Measurements from ENCODE around the gene TUBA4B. TPM values are rescaled to one million over a fixed set of nuclear protein-coding genes. Genes with fewer than 3 reads are reported as not detected.

The TUBA4B gene
- polyA plus RNA-seq, 1 experiment, result not detected

DNA sequence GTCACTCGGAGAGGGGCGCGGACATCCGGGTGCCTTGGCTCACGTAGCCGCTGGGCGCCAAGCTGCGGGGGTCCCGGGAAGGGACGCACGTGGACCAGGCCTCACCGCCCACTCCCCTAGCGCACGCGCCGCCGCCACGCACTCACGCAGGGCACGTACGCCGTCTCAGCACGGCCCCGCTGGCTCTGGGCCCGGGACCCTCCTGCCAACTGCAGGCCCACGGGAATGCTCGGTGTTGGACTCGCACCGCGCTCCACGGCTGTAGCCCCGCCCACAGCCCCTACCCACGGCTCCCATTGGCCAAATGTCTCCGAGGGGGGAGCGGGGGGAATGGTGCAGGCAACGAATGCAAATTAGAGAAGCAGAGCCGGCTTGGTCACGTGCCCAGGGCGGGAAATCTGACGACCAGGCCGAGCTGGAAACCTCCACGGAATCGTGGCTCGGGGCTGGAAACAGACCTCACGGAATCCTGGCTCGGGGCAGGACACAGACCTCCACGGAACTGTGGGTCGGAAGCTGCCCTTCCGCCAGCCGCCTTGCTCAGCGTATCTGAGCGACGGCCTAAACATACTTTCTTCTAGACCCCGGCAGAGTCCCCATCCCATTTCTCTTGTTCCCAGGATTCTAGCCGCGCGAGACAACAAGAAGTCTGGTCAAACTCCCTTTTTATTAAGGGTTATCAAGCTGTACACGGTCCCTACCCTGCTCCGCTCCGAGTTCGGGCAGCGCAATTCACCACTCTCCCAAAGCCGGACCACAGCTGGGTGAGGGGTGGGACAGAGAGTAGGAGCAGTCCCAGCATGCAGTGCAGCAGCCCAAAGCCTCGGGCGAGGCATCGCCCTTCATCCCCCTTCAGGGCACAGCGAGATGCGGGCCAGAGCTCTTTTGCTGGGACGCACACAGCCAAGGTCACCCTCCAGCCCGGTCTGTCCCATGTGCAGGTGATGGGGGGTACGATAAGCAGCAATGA, 34.0 kb upstream of the TUBA4B start, which contains the start of gene ABCB6:
ABCB6 (minus strand) TSS at position 227 of the 970 bp plus-strand sequence. CDS start 285 bp downstream, outside the sequence.
- Histone ChIP-seq H3K4me3 (ENCODE audit: low read depth, low read length) (peak within 1 kb of the TSS; percentile 43), H3K36me3 (ENCODE audit: control insufficient read depth, insufficient read depth, low read length) (peaks cover 42% of the 10 kb centered on the region), H3K27me3 (ENCODE audit: control insufficient read depth, insufficient read depth, low read length) (no peaks in the 10 kb centered on the region)
- DNase-seq (ENCODE audit: low read depth), result peak; percentile 54
- CTCF ChIA-PET, result interaction anchor here (0.7 to 2.3 kb wide), 10 partner anchors 9 to 1662 kb away, joined by 3 to 13 read pairs (median 3); partner anchors contain the start of genes DNAJB2 and NHEJ1
- TF ChIP-seq, protein P1, sequence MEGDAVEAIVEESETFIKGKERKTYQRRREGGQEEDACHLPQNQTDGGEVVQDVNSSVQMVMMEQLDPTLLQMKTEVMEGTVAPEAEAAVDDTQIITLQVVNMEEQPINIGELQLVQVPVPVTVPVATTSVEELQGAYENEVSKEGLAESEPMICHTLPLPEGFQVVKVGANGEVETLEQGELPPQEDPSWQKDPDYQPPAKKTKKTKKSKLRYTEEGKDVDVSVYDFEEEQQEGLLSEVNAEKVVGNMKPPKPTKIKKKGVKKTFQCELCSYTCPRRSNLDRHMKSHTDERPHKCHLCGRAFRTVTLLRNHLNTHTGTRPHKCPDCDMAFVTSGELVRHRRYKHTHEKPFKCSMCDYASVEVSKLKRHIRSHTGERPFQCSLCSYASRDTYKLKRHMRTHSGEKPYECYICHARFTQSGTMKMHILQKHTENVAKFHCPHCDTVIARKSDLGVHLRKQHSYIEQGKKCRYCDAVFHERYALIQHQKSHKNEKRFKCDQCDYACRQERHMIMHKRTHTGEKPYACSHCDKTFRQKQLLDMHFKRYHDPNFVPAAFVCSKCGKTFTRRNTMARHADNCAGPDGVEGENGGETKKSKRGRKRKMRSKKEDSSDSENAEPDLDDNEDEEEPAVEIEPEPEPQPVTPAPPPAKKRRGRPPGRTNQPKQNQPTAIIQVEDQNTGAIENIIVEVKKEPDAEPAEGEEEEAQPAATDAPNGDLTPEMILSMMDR (IDR thresholded peaks at IDR 0.05; ENCODE audit: insufficient read depth, low read depth, low read length), result no peak
- POLR2A ChIA-PET, result interaction anchor here (0.8 kb wide), 1 partner anchor 12 kb away, joined by 3 read pairs; the partner anchor contains the start of gene ZFAND2B

DNA sequence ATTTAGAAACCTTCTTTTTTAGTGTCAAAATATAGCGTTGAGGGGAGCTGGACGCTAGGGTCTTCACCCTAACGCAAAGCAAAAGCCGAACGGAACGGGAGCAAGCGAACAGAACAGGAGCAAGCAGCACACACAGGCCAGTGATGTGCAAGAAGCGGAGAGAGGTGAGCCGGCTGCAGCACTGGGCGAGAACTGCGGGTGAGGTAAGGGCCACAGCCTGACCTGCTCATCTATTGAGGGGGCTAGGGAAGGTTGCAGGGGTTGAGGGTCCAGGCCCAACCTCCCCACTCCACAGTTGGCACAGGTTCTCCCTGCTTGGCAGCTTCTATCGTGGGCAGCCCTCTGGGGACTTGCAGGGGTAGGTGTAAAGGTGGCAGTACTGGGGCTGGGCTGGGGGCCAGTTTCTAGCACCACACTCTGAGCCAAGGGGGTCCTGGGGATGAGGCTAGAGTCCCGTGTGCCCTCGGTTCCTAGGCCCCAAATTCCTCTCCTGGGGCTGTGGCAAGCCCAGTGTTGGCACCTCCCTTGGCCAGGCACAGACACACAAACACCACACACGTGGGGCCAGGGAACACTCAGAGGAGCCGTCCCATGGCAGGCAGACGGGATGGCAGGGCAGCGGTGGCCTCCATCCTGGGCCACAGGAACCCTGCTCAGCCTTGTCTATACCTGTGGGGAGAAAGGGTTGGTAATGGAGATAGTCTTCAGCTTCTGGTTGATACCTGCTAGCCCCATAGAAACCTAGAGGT, 33.1 kb upstream of the TUBA4B start:
- Histone ChIP-seq H3K36me3 (ENCODE audit: control insufficient read depth, insufficient read depth, low read length) (peaks cover 47% of the 10 kb centered on the region), H3K27me3 (ENCODE audit: control insufficient read depth, insufficient read depth, low read length) (no peaks in the 10 kb centered on the region), H3K4me3 (ENCODE audit: low read depth, low read length) (no peak overlapping the region)
- no peak for DNase-seq (ENCODE audit: low read depth)
- TF ChIP-seq, protein P1 (IDR thresholded peaks at IDR 0.05; ENCODE audit: insufficient read depth, low read depth, low read length), result no peak
- ChIA-PET POLR2A (no interaction called here), CTCF (interaction anchor here (1.1 to 2.3 kb wide), 4 partner anchors 58 to 79 kb away, joined by 3 to 15 read pairs (median 5); no protein-coding TSS in a partner anchor)

DNA sequence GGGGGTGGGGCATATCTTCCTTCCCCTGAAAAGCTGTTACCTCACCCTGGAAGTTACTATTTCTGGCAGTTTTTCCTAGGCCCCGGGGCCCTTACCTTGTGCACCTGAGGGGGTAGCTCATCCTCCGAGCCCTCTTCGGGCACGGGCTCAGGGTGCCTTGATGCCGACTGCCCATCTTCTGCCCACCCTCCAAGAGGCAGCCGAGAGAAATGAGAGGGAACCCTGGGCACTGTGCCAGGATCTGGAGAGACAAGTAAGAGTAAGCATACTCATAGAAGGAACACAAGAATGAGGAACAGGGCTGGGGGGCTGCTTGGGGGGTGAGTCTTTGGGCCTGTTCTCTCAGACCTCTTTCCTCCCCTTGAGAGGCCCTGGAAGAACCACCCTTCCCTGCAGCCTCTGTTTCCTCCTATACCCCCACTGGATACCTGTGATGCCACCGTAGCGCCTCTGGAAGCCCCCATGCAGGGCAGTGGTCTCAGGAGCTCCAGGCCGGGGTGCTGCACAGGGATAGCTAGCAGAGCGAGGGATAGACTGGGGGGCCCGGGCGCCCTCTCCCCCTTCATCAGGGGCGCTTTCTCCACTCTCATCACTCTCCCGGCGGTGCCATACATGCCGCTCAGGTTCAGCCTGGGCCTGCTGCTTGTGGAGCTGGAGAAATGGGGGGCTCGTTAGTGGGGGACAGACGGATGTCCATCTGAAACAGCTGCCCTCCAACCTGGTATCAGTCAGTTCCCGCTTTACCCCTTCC, 32.2 kb upstream of the TUBA4B start:
- H3K27me3 ChIP-seq (ENCODE audit: control insufficient read depth, insufficient read depth, low read length), result no peaks in the 10 kb centered on the region
- TF ChIP-seq, protein P1 (IDR thresholded peaks at IDR 0.05; ENCODE audit: insufficient read depth, low read depth, low read length), result no peak
- POLR2A ChIA-PET, result no interaction called here
- H3K36me3 ChIP-seq (ENCODE audit: control insufficient read depth, insufficient read depth, low read length), result peaks cover 51% of the 10 kb centered on the region
- no peak overlapping the region for H3K4me3 ChIP-seq (ENCODE audit: low read depth, low read length)
- CTCF ChIA-PET, result interaction anchor here (2.2 to 2.3 kb wide), 2 partner anchors 74 to 78 kb away, joined by 7 to 15 read pairs; no protein-coding TSS in a partner anchor
- no peak for DNase-seq (ENCODE audit: low read depth)

DNA sequence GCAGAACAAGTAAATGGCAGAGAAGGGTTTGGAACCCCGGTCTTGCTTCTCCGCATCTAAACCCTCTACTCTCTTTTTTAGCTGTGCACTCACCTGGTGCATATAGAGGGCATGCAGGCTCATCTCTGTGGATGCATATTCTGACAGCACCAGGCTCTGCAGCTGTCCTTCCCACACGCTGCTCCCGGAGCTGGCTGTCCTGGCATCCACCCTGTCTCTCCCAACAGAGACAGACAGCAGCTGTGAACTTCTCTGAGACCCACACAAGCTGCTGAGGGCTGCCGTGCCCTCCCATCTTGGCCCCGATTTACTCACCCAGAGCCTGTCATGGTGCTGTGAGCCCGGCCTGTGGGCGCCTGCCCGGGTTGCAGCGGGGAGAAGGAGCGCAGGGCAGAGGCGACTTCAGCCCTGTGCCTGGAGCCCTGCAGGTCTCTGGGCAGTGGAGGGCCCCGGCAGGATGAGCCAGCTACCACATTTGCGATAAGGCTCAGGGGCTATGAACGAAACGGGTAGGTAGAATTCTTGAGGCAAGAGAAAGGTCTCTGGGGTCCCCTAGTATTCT, 31.0 kb upstream of the TUBA4B start:
- POLR2A ChIA-PET, result no interaction called here
- CTCF ChIA-PET, result interaction anchor here (2.2 kb wide), 1 partner anchor 73 kb away, joined by 15 read pairs; no protein-coding TSS in a partner anchor

More for the DNA sequence above, 31.0 kb upstream of the TUBA4B start:
- Histone ChIP-seq H3K4me3 (ENCODE audit: low read depth, low read length) (no peak overlapping the region), H3K27me3 (ENCODE audit: control insufficient read depth, insufficient read depth, low read length) (no peaks in the 10 kb centered on the region), H3K36me3 (ENCODE audit: control insufficient read depth, insufficient read depth, low read length) (peaks cover 54% of the 10 kb centered on the region)
- no peak for DNase-seq (ENCODE audit: low read depth)
- TF ChIP-seq, protein P1 (IDR thresholded peaks at IDR 0.05; ENCODE audit: insufficient read depth, low read depth, low read length), result no peak
